PC-3 (cell line): ENCODE data around the gene KIF5A. TPM values are rescaled to one million over a fixed set of nuclear protein-coding genes. Genes with fewer than 3 reads are reported as not detected.

Source experiments
- ATAC-seq: fragments of 200-7000 bp; cut with Tn5 transposase; 2 replicates; pipeline ENCODE4 v1.9.1; 2020; ENCODE audit warnings: mild to moderate bottlenecking, moderate library complexity
- BruUV-seq: library from RNA; stranded (reverse); fragments of 400-500 nt; replicated peaks from 2 replicates; lab custom pipeline; 2021; lab: Mats Ljungman, UMichigan
- CTCF ChIA-PET: fragments of 300-600 bp; sonication (Branson Sonifier 250); formaldehyde crosslinking; loops from one replicate; lab custom pipeline; 2022; ENCODE audit warnings: antibody characterized with exemption; lab: Charles Lee
- POLR2A ChIA-PET: fragments of 300-600 bp; sonication (Branson Sonifier 250); formaldehyde crosslinking; loops from one replicate; lab custom pipeline; 2022; ENCODE audit warnings: antibody characterized with exemption; ENCODE audit not compliant: unreplicated experiment; lab: Charles Lee
- DNase-seq: peaks from one replicate; pipeline ENCODE4 v3.0.0-alpha.2; 2015
- H2AFZ ChIP-seq: fragments of 300-600 bp; sonication (generic); 2 replicates; pipeline ENCODE4 v1.6.0; 2016; ENCODE audit warnings: antibody characterized with exemption, low read length
- H3F3A ChIP-seq: fragments of 300-600 bp; sonication (generic); one replicate; pipeline ENCODE4 v1.6.0; 2017; ENCODE audit warnings: antibody characterized with exemption, low read length, control low read depth, mild to moderate bottlenecking; ENCODE audit not compliant: unreplicated experiment
- H3K27ac ChIP-seq: fragments of 300-600 bp; sonication (generic); 2 replicates; pipeline ENCODE4 v1.5.1; 2016; ENCODE audit warnings: mild to moderate bottlenecking, low read length
- H3K27me3 ChIP-seq: fragments of 300-600 bp; sonication (generic); 2 replicates; pipeline ENCODE4 v1.6.1; 2016; ENCODE audit warnings: low read length, mixed read lengths
- H3K36me3 ChIP-seq: fragments of 300-600 bp; sonication (generic); 2 replicates; pipeline ENCODE4 v1.6.1; 2016; ENCODE audit warnings: low read depth, mixed run types, low read length, mixed read lengths
- H3K4me1 ChIP-seq: fragments of 300-600 bp; sonication (generic); 2 replicates; pipeline ENCODE4 v1.5.1; 2016; ENCODE audit warnings: low read length; ENCODE audit not compliant: insufficient read depth
- H3K4me2 ChIP-seq: fragments of 300-600 bp; sonication (generic); 2 replicates; pipeline ENCODE4 v1.6.0; 2016; ENCODE audit warnings: low read length
- H3K4me3 ChIP-seq: fragments of 300-600 bp; sonication (generic); 2 replicates; pipeline ENCODE4 v1.5.1; 2016; ENCODE audit warnings: mild to moderate bottlenecking, low read length, mixed read lengths
- H3K79me2 ChIP-seq: fragments of 300-600 bp; sonication (generic); 2 replicates; pipeline ENCODE4 v1.6.1; 2017; ENCODE audit warnings: low read length, mixed read lengths
- H3K9ac ChIP-seq: fragments of 300-600 bp; sonication (generic); 2 replicates; pipeline ENCODE4 v1.6.0; 2016; ENCODE audit warnings: mild to moderate bottlenecking, low read length
- H3K9me2 ChIP-seq: fragments of 300-600 bp; sonication (generic); replicated peaks from 2 replicates; pipeline ENCODE4 v1.6.1; 2016; ENCODE audit warnings: mixed run types, low read length, mixed read lengths
- H3K9me3 ChIP-seq: fragments of 300-600 bp; sonication (generic); 2 replicates; pipeline ENCODE4 v1.6.1; 2016; ENCODE audit warnings: low read length, mixed read lengths
- H4K20me1 ChIP-seq: fragments of 300-600 bp; sonication (generic); 2 replicates; pipeline ENCODE4 v1.6.1; 2016; ENCODE audit warnings: low read length, mixed read lengths
- CTCF ChIP-seq: fragments of 300-600 bp; sonication (generic); conservative IDR thresholded peaks from 2 replicates; pipeline ENCODE4 v1.5.1; 2017; ENCODE audit warnings: antibody characterized with exemption, low read depth, mild to moderate bottlenecking, low read length
- EZH2 ChIP-seq: fragments of 300-600 bp; sonication (generic); IDR thresholded peaks from one replicate; pipeline ENCODE4 v1.6.1; 2017; ENCODE audit warnings: antibody characterized with exemption, mild to moderate bottlenecking, low read length; ENCODE audit not compliant: unreplicated experiment
- EZH2phosphoT487 ChIP-seq: fragments of 300-600 bp; sonication (generic); IDR thresholded peaks from 2 replicates; pipeline ENCODE4 v1.6.1; 2018; ENCODE audit warnings: mild to moderate bottlenecking, antibody characterized with exemption, low read length, borderline replicate concordance
- intact Hi-C: fragments of 100-400 bp; cut with micrococcal nuclease; formaldehyde crosslinking; loops from 2 replicates; pipeline ENCODE4 v1.9.0; 2023
- total RNA-seq: library from RNA; depleted of rRNA; stranded (reverse); fragments of >200 nt; gene quantifications from 2 replicates; pipeline ENCODE4 v1.2.3, GENCODE V29; 2014

The KIF5A gene
- total RNA-seq, 1 experiment from 2014 or later, result not detected

- Histone ChIP-seq H3F3A (no peaks in the 10 kb centered on the region), H2AFZ (no peak overlapping the region), H4K20me1 (no peaks in the 10 kb centered on the region), H3K36me3 (no peaks in the 10 kb centered on the region), H3K4me1 (peaks cover 14% of the 10 kb centered on the region; the same call in 1 of the 2 replicates), H3K4me3 (no peak overlapping the region), H3K79me2 (no peaks in the 10 kb centered on the region), H3K9ac (no peak overlapping the region), H3K27ac (no peak overlapping the region), H3K9me3 (no peaks in the 10 kb centered on the region), H3K27me3 (no peaks in the 10 kb centered on the region), H3K4me2 (no peak overlapping the region), H3K9me2 (no peaks in the 10 kb centered on the region)
- DNase-seq, result no peak
- no peak for TF ChIP-seq EZH2
- no peak for TF ChIP-seq EZH2phosphoT487
- TF ChIP-seq CTCF, result no peak
- CTCF ChIA-PET, result interaction anchor here (0.6 kb wide), 1 partner anchor 116 kb away, joined by 11 read pairs; no protein-coding TSS in a partner anchor
- intact Hi-C loops, result no loop called here
- POLR2A ChIA-PET, result no interaction called here
- ATAC-seq, result no peak
- no TSS peak for BruUV-seq
Measured at GRCh38 chr12:57609781-57610553, 60.1 kb downstream of the KIF5A start.

DNA sequence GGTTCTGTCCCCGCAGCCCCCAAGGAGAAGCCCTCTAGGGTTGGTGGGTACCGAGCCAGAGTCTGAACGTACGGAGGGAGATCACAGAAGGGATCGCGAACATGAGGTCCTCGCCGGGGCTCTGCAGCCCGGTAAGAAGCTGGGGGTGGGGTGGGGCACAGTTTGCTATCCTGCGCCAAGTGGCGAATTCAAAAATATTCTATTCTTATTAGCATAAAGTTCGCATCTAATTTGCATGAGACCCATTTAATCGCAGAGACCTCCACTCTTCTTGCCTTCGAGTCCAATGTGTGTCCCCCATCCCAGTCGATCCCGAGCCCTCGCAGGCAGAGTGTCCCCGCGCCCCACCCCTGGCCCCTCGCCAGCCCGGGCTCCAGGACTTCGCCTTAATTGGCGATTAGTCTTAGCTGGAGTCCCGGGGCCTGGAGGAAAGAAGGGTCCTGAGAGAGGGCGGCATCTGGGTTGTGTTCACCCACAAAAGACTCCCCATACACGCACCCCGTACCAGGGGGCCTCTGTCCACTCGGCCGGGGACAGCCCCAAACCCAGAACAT, 60.8 kb downstream of the KIF5A start:
- intact Hi-C loops, result no loop called here
- Histone ChIP-seq H3K36me3 (no peaks in the 10 kb centered on the region), H3K4me1 (peaks cover 9% of the 10 kb centered on the region; the same call in 1 of the 2 replicates), H4K20me1 (no peaks in the 10 kb centered on the region), H3K79me2 (no peaks in the 10 kb centered on the region), H3K27ac (no peak overlapping the region), H3K9ac (peak overlapping the region; percentile 63; the same call in 1 of the 2 replicates), H2AFZ (peak overlapping the region; percentile 96), H3K27me3 (no peaks in the 10 kb centered on the region), H3K4me2 (peak overlapping the region; percentile 88), H3K9me2 (no peaks in the 10 kb centered on the region), H3K9me3 (no peaks in the 10 kb centered on the region), H3F3A (no peaks in the 10 kb centered on the region), H3K4me3 (peak overlapping the region; percentile 78)
- DNase-seq (no peak), ATAC-seq (no peak)
- BruUV-seq, result TSS peak; percentile 27
- TF ChIP-seq CTCF, result no peak
- TF ChIP-seq EZH2, result no peak
- no peak for TF ChIP-seq EZH2phosphoT487
- CTCF ChIA-PET, result interaction anchor here (0.6 kb wide), 1 partner anchor 27 kb away, joined by 4 read pairs; no protein-coding TSS in a partner anchor
- POLR2A ChIA-PET, result no interaction called here
